B cell (primary cell): ENCODE results near the gene WRAP73.

ENCODE experiments used
- EZH2 ChIP-seq: IDR thresholded peaks from 2 replicates; pipeline ENCODE4 v1.6.1; 2012; ENCODE audit warnings: borderline replicate concordance, low read depth, mild to moderate bottlenecking, moderate library complexity, low read length; ENCODE audit not compliant: insufficient read depth, poor library complexity, severe bottlenecking
- TF ChIP-seq, protein P1 (sequence below): fragments of 200-600 bp; IDR thresholded peaks from one replicate; pipeline ENCODE4 v1.8.0; 2022; ENCODE audit warnings: antibody characterized with exemption, mild to moderate bottlenecking

DNA sequence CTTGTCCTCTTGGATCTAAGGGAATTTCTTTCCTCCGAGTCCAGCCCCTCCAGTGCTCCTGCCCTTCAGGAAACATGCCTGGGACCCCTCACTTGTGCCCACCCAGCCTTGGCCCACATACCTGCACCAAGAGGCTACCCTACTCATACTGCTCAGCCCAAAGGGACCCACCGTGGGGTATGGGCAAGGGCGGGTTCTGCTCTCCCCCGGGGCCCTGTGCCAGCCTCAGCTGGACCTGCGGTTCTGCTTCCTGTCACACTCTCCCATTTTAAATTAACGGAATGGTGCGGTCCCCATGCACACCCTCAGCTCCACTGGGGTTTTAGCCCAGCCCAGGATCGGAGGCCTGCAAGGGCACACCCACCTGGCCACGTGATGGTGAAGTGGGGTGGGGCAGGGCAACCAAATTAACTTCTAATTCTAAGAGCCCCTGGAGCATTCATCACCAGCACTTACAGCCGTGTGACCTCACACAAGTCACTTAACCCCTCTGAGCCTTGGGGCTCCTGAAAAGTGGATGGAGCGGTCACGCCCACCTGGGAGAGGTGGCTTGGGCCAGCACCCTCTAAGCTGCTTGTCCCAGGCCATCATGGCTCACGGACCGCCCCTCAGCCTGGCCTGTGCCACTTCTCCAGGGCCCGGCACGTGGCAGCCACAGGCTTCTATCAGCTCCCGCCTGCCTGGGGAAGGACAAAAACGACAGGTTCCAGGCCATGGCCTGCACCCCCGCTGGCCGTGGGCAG lies 30.8 kb upstream of the WRAP73 start:
- TF ChIP-seq, protein P1, sequence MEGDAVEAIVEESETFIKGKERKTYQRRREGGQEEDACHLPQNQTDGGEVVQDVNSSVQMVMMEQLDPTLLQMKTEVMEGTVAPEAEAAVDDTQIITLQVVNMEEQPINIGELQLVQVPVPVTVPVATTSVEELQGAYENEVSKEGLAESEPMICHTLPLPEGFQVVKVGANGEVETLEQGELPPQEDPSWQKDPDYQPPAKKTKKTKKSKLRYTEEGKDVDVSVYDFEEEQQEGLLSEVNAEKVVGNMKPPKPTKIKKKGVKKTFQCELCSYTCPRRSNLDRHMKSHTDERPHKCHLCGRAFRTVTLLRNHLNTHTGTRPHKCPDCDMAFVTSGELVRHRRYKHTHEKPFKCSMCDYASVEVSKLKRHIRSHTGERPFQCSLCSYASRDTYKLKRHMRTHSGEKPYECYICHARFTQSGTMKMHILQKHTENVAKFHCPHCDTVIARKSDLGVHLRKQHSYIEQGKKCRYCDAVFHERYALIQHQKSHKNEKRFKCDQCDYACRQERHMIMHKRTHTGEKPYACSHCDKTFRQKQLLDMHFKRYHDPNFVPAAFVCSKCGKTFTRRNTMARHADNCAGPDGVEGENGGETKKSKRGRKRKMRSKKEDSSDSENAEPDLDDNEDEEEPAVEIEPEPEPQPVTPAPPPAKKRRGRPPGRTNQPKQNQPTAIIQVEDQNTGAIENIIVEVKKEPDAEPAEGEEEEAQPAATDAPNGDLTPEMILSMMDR = no peak
- no peak for TF ChIP-seq EZH2
